Stomach smooth muscle (tissue), 2 donors: ENCODE measurements around the gene ZNF407.

ENCODE experiments used
- H3K27ac ChIP-seq: one replicate; pipeline ENCODE4 v1.7.0; 2013; ENCODE audit warnings: mild to moderate bottlenecking, low read length, inconsistent platforms
- H3K27me3 ChIP-seq, 2 donors: one replicate each; pipeline ENCODE4 v1.7.0; 2013; ENCODE audit warnings: low read length in 2 of 2; ENCODE audit not compliant: insufficient read depth in 2 of 2, control insufficient read depth in 1 of 2
- H3K36me3 ChIP-seq, 2 donors: one replicate each; pipeline ENCODE4 v1.7.0; 2013; ENCODE audit warnings: low read length in 2 of 2; ENCODE audit not compliant: control insufficient read depth in 2 of 2, insufficient read depth in 2 of 2
- H3K4me1 ChIP-seq: one replicate; pipeline ENCODE4 v1.7.0; 2013; ENCODE audit warnings: low read length; ENCODE audit not compliant: control insufficient read depth, insufficient read depth
- H3K4me3 ChIP-seq, 2 donors: one replicate each; pipeline ENCODE4 v1.7.0; 2013; ENCODE audit warnings: low read length in 2 of 2
- H3K9ac ChIP-seq, 2 donors: one replicate each; pipeline ENCODE4 v1.7.0; 2013; ENCODE audit warnings: low read length in 2 of 2, mild to moderate bottlenecking in 1 of 2
- H3K9me3 ChIP-seq, 2 donors: one replicate each; pipeline ENCODE4 v1.7.0; 2013; ENCODE audit warnings: low read length in 2 of 2; ENCODE audit not compliant: control insufficient read depth in 2 of 2
- donor health status: healthy.
- donor health status: Pancreatic carcinoma.

ZNF407 gene

GRCh38 chr18:75034937-75035336 is 437.3 kb downstream of the ZNF407 start:
- H3K36me3 ChIP-seq = no peaks in the 10 kb centered on the region
- H3K9me3 ChIP-seq = no peaks in the 10 kb centered on the region
- H3K27me3 ChIP-seq = no peaks in the 10 kb centered on the region
- H3K27ac ChIP-seq = no peak overlapping the region
- H3K9ac ChIP-seq = no peak overlapping the region
- peaks cover 8% of the 10 kb centered on the region for H3K4me1 ChIP-seq
- H3K4me3 ChIP-seq = peak overlapping the region; percentile 9 to 23

GRCh38 chr18:75035928-75036327 is 438.3 kb downstream of the ZNF407 start:
- Histone ChIP-seq H3K9me3 (no peaks in the 10 kb centered on the region), H3K4me1 (peaks cover 8% of the 10 kb centered on the region), H3K27me3 (no peaks in the 10 kb centered on the region), H3K27ac (no peak overlapping the region), H3K4me3 (no peak overlapping the region), H3K9ac (no peak overlapping the region), H3K36me3 (no peaks in the 10 kb centered on the region)

- Histone ChIP-seq H3K27ac (no peak overlapping the region), H3K27me3 (no peaks in the 10 kb centered on the region), H3K9me3 (no peaks in the 10 kb centered on the region), H3K9ac (no peak overlapping the region), H3K36me3 (no peaks in the 10 kb centered on the region), H3K4me3 (peak overlapping the region; percentile 16 to 47), H3K4me1 (peaks cover 8% of the 10 kb centered on the region)
Observed at GRCh38 chr18:75036917-75037688, 439.4 kb downstream of the ZNF407 start.

DNA sequence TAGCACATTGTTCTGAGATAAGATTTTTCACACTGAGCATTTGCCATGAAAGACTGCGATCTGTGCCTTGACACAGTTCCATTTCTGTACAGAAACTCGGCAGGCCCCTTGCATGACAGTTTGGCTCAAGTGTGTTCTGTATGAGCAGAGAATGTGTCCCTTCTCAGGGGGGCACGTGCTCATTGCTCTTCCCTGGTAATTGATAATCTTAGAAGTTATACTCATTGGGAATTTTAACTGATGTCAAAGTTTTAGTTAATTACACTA is 440.0 kb downstream of the ZNF407 start:
- no peaks in the 10 kb centered on the region for H3K27me3 ChIP-seq
- no peak overlapping the region for H3K27ac ChIP-seq
- H3K4me3 ChIP-seq = peak overlapping the region; percentile 16 to 47
- no peak overlapping the region for H3K9ac ChIP-seq
- H3K36me3 ChIP-seq = no peaks in the 10 kb centered on the region
- peaks cover 8% of the 10 kb centered on the region for H3K4me1 ChIP-seq
- H3K9me3 ChIP-seq = no peaks in the 10 kb centered on the region

DNA sequence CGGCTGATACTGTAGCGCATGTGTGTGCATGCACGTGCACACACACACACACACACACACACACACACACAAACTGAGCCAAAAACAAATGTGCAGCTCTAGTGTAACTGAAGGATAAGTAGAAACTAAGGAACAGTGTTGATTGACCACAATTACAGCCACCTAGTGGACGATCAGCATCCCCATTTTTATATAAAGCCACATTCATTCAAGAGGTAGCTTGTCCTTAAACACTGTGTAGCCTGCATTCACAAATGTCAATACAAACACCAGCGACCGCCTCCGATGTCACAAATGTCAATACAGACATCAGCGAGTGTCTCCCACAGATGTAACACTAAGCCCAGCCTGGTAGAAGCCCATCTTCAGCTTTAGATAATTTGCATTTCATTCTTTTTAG is 443.9 kb downstream of the ZNF407 start:
- Histone ChIP-seq H3K9me3 (no peaks in the 10 kb centered on the region), H3K27ac (no peak overlapping the region), H3K4me1 (peaks cover 3% of the 10 kb centered on the region), H3K27me3 (no peaks in the 10 kb centered on the region), H3K36me3 (no peaks in the 10 kb centered on the region), H3K9ac (no peak overlapping the region), H3K4me3 (no peak overlapping the region)

DNA sequence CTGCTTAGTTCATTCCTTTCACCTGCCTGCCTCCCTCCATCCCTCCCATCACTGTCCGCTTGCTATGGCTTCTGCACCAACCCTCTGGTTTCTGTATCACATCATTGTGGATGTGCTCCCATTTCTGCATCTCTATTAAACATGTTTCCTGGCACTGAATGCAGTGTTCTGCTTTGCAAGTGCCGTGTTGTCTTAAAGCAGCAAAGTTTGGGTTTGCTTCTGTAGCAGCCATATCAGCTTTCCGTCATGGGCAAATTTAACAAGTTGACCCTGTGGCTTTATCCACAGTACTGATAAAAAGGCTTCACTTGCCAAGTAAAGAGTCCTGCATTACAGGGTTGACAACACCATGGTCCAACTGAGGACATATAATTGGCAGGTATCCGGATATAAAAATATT is 445.8 kb downstream of the ZNF407 start:
- H3K4me3 ChIP-seq = no peak overlapping the region
- H3K9me3 ChIP-seq = no peaks in the 10 kb centered on the region
- H3K9ac ChIP-seq = no peak overlapping the region
- no peak overlapping the region for H3K27ac ChIP-seq
- H3K4me1 ChIP-seq = no peaks in the 10 kb centered on the region
- no peaks in the 10 kb centered on the region for H3K27me3 ChIP-seq
- no peaks in the 10 kb centered on the region for H3K36me3 ChIP-seq

- no peak overlapping the region for H3K27ac ChIP-seq
- H3K9me3 ChIP-seq = no peaks in the 10 kb centered on the region
- H3K4me1 ChIP-seq = no peaks in the 10 kb centered on the region
- H3K36me3 ChIP-seq = no peaks in the 10 kb centered on the region
- H3K9ac ChIP-seq = no peak overlapping the region
- no peak overlapping the region for H3K4me3 ChIP-seq
- H3K27me3 ChIP-seq = no peaks in the 10 kb centered on the region
Observed at GRCh38 chr18:75044296-75044695, 446.6 kb downstream of the ZNF407 start.

DNA sequence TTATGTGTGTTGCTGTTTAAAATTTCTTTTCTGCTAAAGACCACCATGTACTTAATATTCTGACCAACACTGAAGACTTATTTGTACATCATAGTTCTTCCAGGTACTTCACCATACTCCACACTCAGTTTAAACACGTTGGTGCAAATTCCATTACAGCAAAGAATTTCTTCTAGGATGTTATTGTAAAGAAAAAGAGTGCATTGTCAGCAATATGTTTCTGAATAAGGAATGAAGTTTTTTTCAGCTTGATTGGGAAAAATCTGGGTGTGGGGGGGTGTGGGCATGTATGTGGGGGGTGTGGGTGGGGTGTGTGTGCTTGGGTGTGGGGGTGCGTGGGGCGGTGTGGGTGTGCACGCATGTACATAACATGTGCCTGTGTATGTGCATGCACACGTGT is 447.1 kb downstream of the ZNF407 start:
- no peak overlapping the region for H3K27ac ChIP-seq
- H3K4me1 ChIP-seq = no peaks in the 10 kb centered on the region
- H3K27me3 ChIP-seq = no peaks in the 10 kb centered on the region
- no peak overlapping the region for H3K9ac ChIP-seq
- no peaks in the 10 kb centered on the region for H3K9me3 ChIP-seq
- H3K4me3 ChIP-seq = no peak overlapping the region
- H3K36me3 ChIP-seq = no peaks in the 10 kb centered on the region

- no peaks in the 10 kb centered on the region for H3K27me3 ChIP-seq
- H3K9ac ChIP-seq = no peak overlapping the region
- no peaks in the 10 kb centered on the region for H3K4me1 ChIP-seq
- H3K4me3 ChIP-seq = no peak overlapping the region
- H3K9me3 ChIP-seq = no peaks in the 10 kb centered on the region
- H3K27ac ChIP-seq = no peak overlapping the region
- H3K36me3 ChIP-seq = no peaks in the 10 kb centered on the region
Observed at GRCh38 chr18:75045272-75045671, 447.6 kb downstream of the ZNF407 start.

DNA sequence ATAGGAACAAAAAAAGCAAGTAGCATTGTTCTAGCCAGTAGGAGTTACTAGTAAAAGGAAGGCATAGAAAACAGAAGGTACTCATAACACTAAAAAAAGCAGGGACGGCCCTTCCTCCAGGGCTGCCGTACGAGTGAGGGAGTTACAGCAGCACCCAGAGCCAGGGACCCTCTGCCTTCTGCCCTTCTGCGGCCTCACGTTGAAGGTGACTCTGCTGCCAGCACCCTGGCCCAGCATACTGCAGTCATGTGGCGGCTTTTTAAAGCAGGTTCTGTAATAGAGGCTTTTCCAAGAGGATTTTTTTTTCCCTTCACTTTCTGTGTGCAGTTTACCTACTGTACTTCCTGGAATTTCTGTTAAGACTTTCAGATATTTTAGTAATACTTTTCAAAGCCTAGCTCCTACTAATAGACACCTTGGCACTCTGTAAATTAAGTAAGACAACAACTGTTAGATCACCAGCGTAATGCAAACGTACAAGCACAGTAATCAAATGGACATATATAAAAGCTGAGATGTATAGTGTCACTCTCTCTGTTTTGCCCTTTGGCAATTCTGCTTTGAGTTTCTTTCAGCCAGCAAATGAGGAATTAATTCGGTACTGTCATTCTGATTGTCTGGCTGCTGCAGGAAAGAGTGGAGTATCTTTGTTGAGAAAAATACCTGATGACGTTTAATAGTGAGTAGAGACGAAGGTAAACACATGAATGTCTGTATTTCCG is 449.7 kb downstream of the ZNF407 start:
- no peaks in the 10 kb centered on the region for H3K36me3 ChIP-seq
- H3K4me3 ChIP-seq = no peak overlapping the region
- no peak overlapping the region for H3K9ac ChIP-seq
- no peaks in the 10 kb centered on the region for H3K27me3 ChIP-seq
- no peaks in the 10 kb centered on the region for H3K9me3 ChIP-seq
- H3K4me1 ChIP-seq = no peaks in the 10 kb centered on the region
- no peak overlapping the region for H3K27ac ChIP-seq

GRCh38 chr18:75048776-75049454 is 451.2 kb downstream of the ZNF407 start:
- Histone ChIP-seq H3K9ac (no peak overlapping the region), H3K36me3 (no peaks in the 10 kb centered on the region), H3K27ac (no peak overlapping the region), H3K9me3 (no peaks in the 10 kb centered on the region), H3K4me1 (no peaks in the 10 kb centered on the region), H3K4me3 (no peak overlapping the region), H3K27me3 (no peaks in the 10 kb centered on the region)
